IMR-90 (cell line): ENCODE results near the gene PRUNE2. TPM values are rescaled to one million over a fixed set of nuclear protein-coding genes. Genes with fewer than 3 reads are reported as not detected.

Source experiments
- ATAC-seq: fragments of 200-7000 bp; cut with Tn5 transposase; 2 replicates; pipeline ENCODE4 v1.9.1; 2020; ENCODE audit warnings: low read depth, mild to moderate bottlenecking, moderate library complexity
- BruUV-seq: library from RNA; stranded (reverse); fragments of 400-500 nt; replicated peaks from 2 replicates; lab custom pipeline; 2021; lab: Mats Ljungman, UMichigan
- CTCF ChIA-PET: fragments of 300-600 bp; formaldehyde crosslinking; extraction: SDS; loops from one replicate; lab custom pipeline; 2021; ENCODE audit warnings: antibody characterized with exemption; lab: Yijun Ruan, JAX
- POLR2A ChIA-PET: fragments of 300-600 bp; sonication (Branson Sonifier 250); formaldehyde crosslinking; loops from one replicate; lab custom pipeline; 2022; ENCODE audit warnings: antibody characterized with exemption; ENCODE audit not compliant: unreplicated experiment; lab: Charles Lee
- DNase-seq: peaks from one replicate; pipeline ENCODE4 v3.0.0; 2013
- H2AFZ ChIP-seq: replicated peaks from 2 replicates; pipeline ENCODE3; 2013; ENCODE audit warnings: low read length, mild to moderate bottlenecking; ENCODE audit not compliant: poor library complexity
- H2AK5ac ChIP-seq: 2 replicates; pipeline ENCODE4 v1.6.1; 2013; ENCODE audit warnings: low read depth, low read length, inconsistent platforms
- H2AK9ac ChIP-seq: replicated peaks from 2 replicates; pipeline ENCODE3; 2013; ENCODE audit warnings: mild to moderate bottlenecking, low read depth, low read length, moderate library complexity; ENCODE audit not compliant: poor library complexity
- H2BK120ac ChIP-seq: 2 replicates; pipeline ENCODE4 v1.6.1; 2013; ENCODE audit warnings: low read depth, low read length, inconsistent platforms
- H2BK15ac ChIP-seq: 3 replicates; pipeline ENCODE4 v1.6.1; 2013; ENCODE audit warnings: low read depth, low read length, inconsistent platforms
- H2BK20ac ChIP-seq: 2 replicates; pipeline ENCODE4 v1.6.1; 2013; ENCODE audit warnings: low read depth, mild to moderate bottlenecking, inconsistent platforms, low read length, moderate library complexity
- H2BK5ac ChIP-seq: 2 replicates; pipeline ENCODE4 v1.6.1; 2013; ENCODE audit warnings: mild to moderate bottlenecking, low read depth, low read length, inconsistent platforms; ENCODE audit not compliant: poor library complexity, severe bottlenecking
- H3K14ac ChIP-seq: replicated peaks from 2 replicates; pipeline ENCODE4 v1.6.1; 2013; ENCODE audit warnings: low read depth, low read length, inconsistent platforms
- H3K18ac ChIP-seq: 2 replicates; pipeline ENCODE4 v1.6.1; 2013; ENCODE audit warnings: low read depth, low read length, control low read depth
- H3K23ac ChIP-seq: 2 replicates; pipeline ENCODE4 v1.6.1; 2013; ENCODE audit warnings: low read depth, low read length, inconsistent platforms
- H3K27ac ChIP-seq: 2 replicates; pipeline ENCODE4 v1.5.1; 2013; ENCODE audit warnings: mild to moderate bottlenecking, control low read depth, low read length; ENCODE audit not compliant: insufficient read depth
- H3K27me3 ChIP-seq: 2 replicates; pipeline ENCODE4 v1.6.1; 2013; ENCODE audit warnings: low read length; ENCODE audit not compliant: control insufficient read depth, insufficient read depth
- H3K36me3 ChIP-seq: 2 replicates; pipeline ENCODE4 v1.6.1; 2013; ENCODE audit warnings: low read length, mixed read lengths; ENCODE audit not compliant: control insufficient read depth, insufficient read depth
- H3K4ac ChIP-seq: 2 replicates; pipeline ENCODE4 v1.6.1; 2013; ENCODE audit warnings: low read depth, low read length, inconsistent platforms
- H3K4me1 ChIP-seq: 2 replicates; pipeline ENCODE4 v1.6.1; 2013; ENCODE audit warnings: low read length, mixed read lengths; ENCODE audit not compliant: control insufficient read depth, insufficient read depth
- H3K4me2 ChIP-seq: 2 replicates; pipeline ENCODE4 v1.6.1; 2013; ENCODE audit warnings: low read depth, mild to moderate bottlenecking, control low read depth, low read length, moderate library complexity
- H3K4me3 ChIP-seq: 2 replicates; pipeline ENCODE4 v1.5.1; 2013; ENCODE audit warnings: low read depth, mild to moderate bottlenecking, control low read depth, low read length, moderate library complexity; ENCODE audit not compliant: insufficient read depth
- H3K56ac ChIP-seq: 2 replicates; pipeline ENCODE4 v1.6.1; 2013; ENCODE audit warnings: low read length, inconsistent platforms; ENCODE audit not compliant: insufficient read depth; ENCODE audit errors: extremely low read depth
- H3K79me1 ChIP-seq, 2 experiments: 2 replicates each; pipeline ENCODE4 v1.6.1; 2013; ENCODE audit warnings: low read length in 2 of 2, inconsistent platforms in 1 of 2, low read depth in 1 of 2
- H3K9ac ChIP-seq: 2 replicates; pipeline ENCODE4 v1.6.1; 2013; ENCODE audit warnings: low read depth, low read length, control low read depth
- H3K9me1 ChIP-seq: 2 replicates; pipeline ENCODE4 v1.6.1; 2013; ENCODE audit warnings: low read length, inconsistent platforms; ENCODE audit not compliant: insufficient read depth
- H3K9me3 ChIP-seq: 2 replicates; pipeline ENCODE4 v1.6.1; 2013; ENCODE audit warnings: low read length; ENCODE audit not compliant: control insufficient read depth, insufficient read depth
- H4K20me1 ChIP-seq: 2 replicates; pipeline ENCODE4 v1.6.1; 2013; ENCODE audit warnings: low read length, inconsistent platforms; ENCODE audit not compliant: insufficient read depth
- H4K5ac ChIP-seq: 2 replicates; pipeline ENCODE4 v1.6.1; 2013; ENCODE audit warnings: mild to moderate bottlenecking, low read depth, low read length, control low read depth
- H4K8ac ChIP-seq, 2 experiments: 2 replicates each; pipeline ENCODE4 v1.6.1; 2013; ENCODE audit warnings: low read depth in 2 of 2, low read length in 2 of 2, control low read depth in 1 of 2, inconsistent platforms in 1 of 2
- H4K91ac ChIP-seq: 2 replicates; pipeline ENCODE4 v1.6.1; 2013; ENCODE audit warnings: low read depth, low read length, inconsistent platforms; ENCODE audit not compliant: insufficient read depth
- CEBPB ChIP-seq: IDR thresholded peaks from 2 replicates; pipeline ENCODE4 v1.6.1; 2012; ENCODE audit warnings: low read depth, low read length, improper control_type of control experiment
- CHD1 ChIP-seq: IDR thresholded peaks from 2 replicates; pipeline ENCODE4 v1.6.1; 2012; ENCODE audit warnings: low read depth, low read length, improper control_type of control experiment
- FOS ChIP-seq: fragments of 150-350 bp; IDR thresholded peaks from 2 replicates; pipeline ENCODE4 v1.6.1; 2016; ENCODE audit warnings: low read depth, low read length
- MAFK ChIP-seq: IDR thresholded peaks from 2 replicates; pipeline ENCODE4 v1.6.1; 2012; ENCODE audit warnings: low read depth, low read length, improper control_type of control experiment
- MAZ ChIP-seq: IDR thresholded peaks from 2 replicates; pipeline ENCODE4 v1.6.1; 2012; ENCODE audit warnings: low read depth, mild to moderate bottlenecking, low read length, improper control_type of control experiment, moderate library complexity, borderline replicate concordance
- MXI1 ChIP-seq: IDR thresholded peaks from 2 replicates; pipeline ENCODE4 v1.6.1; 2012; ENCODE audit warnings: low read depth, mild to moderate bottlenecking, low read length, moderate library complexity, borderline replicate concordance
- NFE2L2 ChIP-seq: fragments of 150-350 bp; IDR thresholded peaks from 2 replicates; pipeline ENCODE4 v1.6.1; 2016; ENCODE audit warnings: low read depth, mild to moderate bottlenecking, low read length
- RAD21 ChIP-seq: IDR thresholded peaks from 2 replicates; pipeline ENCODE4 v1.6.1; 2012; ENCODE audit warnings: low read length, improper control_type of control experiment
- RCOR1 ChIP-seq: IDR thresholded peaks from 2 replicates; pipeline ENCODE4 v1.6.1; 2012; ENCODE audit warnings: mild to moderate bottlenecking, low read length, improper control_type of control experiment; ENCODE audit not compliant: insufficient replicate concordance
- RFX5 ChIP-seq: IDR thresholded peaks from 2 replicates; pipeline ENCODE4 v1.8.0; 2012; ENCODE audit warnings: low read depth, mild to moderate bottlenecking, low read length, moderate library complexity
- WGBS, 2 experiments: methylation state at CpG; one replicate each; pipeline versions ENCODE4 v1.1.5 to v1.1.7; 2013; ENCODE audit warnings: missing lambda C conversion rate in 2 of 2; ENCODE audit not compliant: insufficient read length in 1 of 2; ENCODE audit errors: extremely low coverage in 2 of 2; 5-methylcytosine and 5-hydroxymethylcytosine counted together
- dilution Hi-C: fragments of 300-500 bp; cut with HindIII; formaldehyde crosslinking; loops from one replicate; pipeline ENCODE4 v1.14.3; 2018; ENCODE audit warnings: low sequenced_read_pairs; ENCODE audit not compliant: unreplicated experiment
- in situ Hi-C: fragments of 300-500 bp; cut with MboI; formaldehyde crosslinking; loops from 3 replicates; pipeline ENCODE4 v1.14.3; 2019; ENCODE audit warnings: low sequenced_read_pairs, inconsistent platforms, mixed read lengths
- intact Hi-C: fragments of 100-400 bp; cut with micrococcal nuclease; formaldehyde crosslinking; loops from 2 replicates; pipeline ENCODE4 v1.10.0; 2022
- polyA plus RNA-seq, 3 experiments: library from polyadenylated mRNA; depleted of rRNA; stranded (reverse); fragments of >200 nt; gene quantifications; 2 replicates each; pipeline ENCODE4 v1.2.3, GENCODE V29; 2012; ENCODE audit warnings: low replicate concordance in 1 of 3
- total RNA-seq: library from RNA; depleted of rRNA; stranded (reverse); fragments of >200 nt; gene quantifications from 2 replicates; pipeline ENCODE4 v1.2.3, GENCODE V29; 2012
- TF ChIP-seq, protein P1 (sequence below): fragments of 150-350 bp; IDR thresholded peaks from 2 replicates; pipeline ENCODE4 v1.6.1; 2017; ENCODE audit warnings: mild to moderate bottlenecking, antibody characterized with exemption, low read length, low read depth
- TF ChIP-seq, protein P2 (sequence below): fragments of 150-350 bp; IDR thresholded peaks from 2 replicates; pipeline ENCODE4 v1.6.1; 2016; ENCODE audit warnings: low read depth, mild to moderate bottlenecking, low read length, moderate library complexity, borderline replicate concordance

Gene PRUNE2
- total and polyA plus RNA-seq, 2 of the 4 experiments (the other 2 are of a cell fraction) = 0.70 to 1.6 TPM

DNA sequence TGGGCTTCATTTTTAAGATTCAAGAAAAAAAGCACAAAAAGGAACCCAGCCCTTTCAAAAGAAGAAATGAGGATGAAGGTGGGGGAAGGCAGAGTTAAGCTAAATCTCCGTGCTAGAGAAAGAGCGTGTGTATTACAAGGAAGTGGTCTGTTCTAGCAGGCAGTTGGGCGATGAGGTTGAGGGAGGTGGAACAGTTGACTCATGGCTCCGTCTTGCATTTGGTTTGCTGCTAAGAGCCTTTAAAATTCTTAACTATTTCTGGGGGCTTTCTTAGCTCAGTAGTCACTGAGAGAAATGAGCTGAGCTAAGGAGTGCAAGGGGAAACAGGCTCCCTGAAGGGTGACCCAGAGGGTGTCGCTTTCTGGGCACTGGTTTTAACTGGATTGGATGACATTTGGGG is 329.6 kb downstream of the PRUNE2 start:
- Histone ChIP-seq H3K4me3 (no peak overlapping the region), H3K56ac (no peak overlapping the region), H2BK120ac (no peak overlapping the region), H2AK9ac (no peak overlapping the region), H2AK5ac (no peak overlapping the region), H3K4me1 (no peaks in the 10 kb centered on the region), H3K9me3 (no peaks in the 10 kb centered on the region), H3K27ac (no peak overlapping the region), H4K8ac (no peak overlapping the region), H3K27me3 (peaks cover 4% of the 10 kb centered on the region), H3K36me3 (no peaks in the 10 kb centered on the region), H3K18ac (no peak overlapping the region), H2BK20ac (no peak overlapping the region), H3K14ac (no peak overlapping the region), H3K9me1 (no peaks in the 10 kb centered on the region), H3K9ac (no peak overlapping the region), H3K79me1 (no peaks in the 10 kb centered on the region), H3K4me2 (no peak overlapping the region), H4K91ac (no peak overlapping the region), H2BK5ac (no peak overlapping the region), H4K20me1 (no peaks in the 10 kb centered on the region), H2AFZ (no peak overlapping the region), H2BK15ac (no peak overlapping the region), H3K4ac (no peak overlapping the region), H3K23ac (no peak overlapping the region), H4K5ac (no peak overlapping the region)
- POLR2A ChIA-PET = no interaction called here
- no CpG with 5 or more reads among the region's 5 CpGs for WGBS, 2 experiments
- ATAC-seq (peak; percentile 42; the same call in 1 of the 2 replicates), DNase-seq (peak; percentile 66)
- intact Hi-C loops (no loop called here), in situ Hi-C loops (no loop called here), dilution Hi-C loops (no loop called here)
- BruUV-seq = no TSS peak
- CTCF ChIA-PET = interaction anchor here (0.6 to 1.2 kb wide), 3 partner anchors 15 to 94 kb away, joined by 3 read pairs; no protein-coding TSS in a partner anchor
- TF ChIP-seq MAFK (no peak), CEBPB (no peak), RCOR1 (no peak), RAD21 (no peak), FOS (no peak), CHD1 (no peak), MAZ (no peak), NFE2L2 (no peak), MXI1 (no peak), RFX5 (no peak)
- TF ChIP-seq, protein P1, sequence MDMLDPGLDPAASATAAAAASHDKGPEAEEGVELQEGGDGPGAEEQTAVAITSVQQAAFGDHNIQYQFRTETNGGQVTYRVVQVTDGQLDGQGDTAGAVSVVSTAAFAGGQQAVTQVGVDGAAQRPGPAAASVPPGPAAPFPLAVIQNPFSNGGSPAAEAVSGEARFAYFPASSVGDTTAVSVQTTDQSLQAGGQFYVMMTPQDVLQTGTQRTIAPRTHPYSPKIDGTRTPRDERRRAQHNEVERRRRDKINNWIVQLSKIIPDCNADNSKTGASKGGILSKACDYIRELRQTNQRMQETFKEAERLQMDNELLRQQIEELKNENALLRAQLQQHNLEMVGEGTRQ = no peak
- TF ChIP-seq, protein P2, sequence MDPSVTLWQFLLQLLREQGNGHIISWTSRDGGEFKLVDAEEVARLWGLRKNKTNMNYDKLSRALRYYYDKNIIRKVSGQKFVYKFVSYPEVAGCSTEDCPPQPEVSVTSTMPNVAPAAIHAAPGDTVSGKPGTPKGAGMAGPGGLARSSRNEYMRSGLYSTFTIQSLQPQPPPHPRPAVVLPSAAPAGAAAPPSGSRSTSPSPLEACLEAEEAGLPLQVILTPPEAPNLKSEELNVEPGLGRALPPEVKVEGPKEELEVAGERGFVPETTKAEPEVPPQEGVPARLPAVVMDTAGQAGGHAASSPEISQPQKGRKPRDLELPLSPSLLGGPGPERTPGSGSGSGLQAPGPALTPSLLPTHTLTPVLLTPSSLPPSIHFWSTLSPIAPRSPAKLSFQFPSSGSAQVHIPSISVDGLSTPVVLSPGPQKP = no peak
